ENCODE data around the gene APLF. TPM values are rescaled to one million over a fixed set of nuclear protein-coding genes. Genes with fewer than 3 reads are reported as not detected.

Gene APLF
- total and polyA plus RNA-seq, 9 donors = 1.1 to 5.5 (median 1.4) TPM

GRCh38 chr2:68500649-68501048, 33.3 kb downstream of the APLF start:
- Histone ChIP-seq H3K9me3 (replicated peaks; ENCODE audit: control insufficient read depth, low read depth, low read length) (peaks cover 5% of the 10 kb centered on the region), H3K27me3 (ENCODE audit: control insufficient read depth, insufficient read depth, low read length) (no peaks in the 10 kb centered on the region), H3K4me3 (ENCODE audit: low read length) (no peak overlapping the region), H3K27ac (ENCODE audit: low read length) (no peak overlapping the region), H3K36me3 (ENCODE audit: control insufficient read depth, insufficient read depth, low read length) (no peaks in the 10 kb centered on the region), H3K4me1 (ENCODE audit: control insufficient read depth, insufficient read depth, low read length) (no peaks in the 10 kb centered on the region)
- 73% methylated on average over 4 of the region's 4 CpGs for WGBS (ENCODE audit: insufficient coverage)
- DNase-seq = no peak

- H3K4me1 ChIP-seq (ENCODE audit: control insufficient read depth, insufficient read depth, low read length) = no peaks in the 10 kb centered on the region
- H3K27me3 ChIP-seq (ENCODE audit: control insufficient read depth, insufficient read depth, low read length) = no peaks in the 10 kb centered on the region
- no CpG with 5 or more reads among the region's 5 CpGs for WGBS (ENCODE audit: insufficient coverage)
- DNase-seq = no peak
- no peak overlapping the region for H3K4me3 ChIP-seq (ENCODE audit: low read length)
- H3K36me3 ChIP-seq (ENCODE audit: control insufficient read depth, insufficient read depth, low read length) = no peaks in the 10 kb centered on the region
- H3K27ac ChIP-seq (ENCODE audit: low read length) = no peak overlapping the region
- H3K9me3 ChIP-seq (replicated peaks; ENCODE audit: control insufficient read depth, low read depth, low read length) = no peaks in the 10 kb centered on the region
These were observed 34.4 kb downstream of the APLF start for GRCh38 chr2:68501768-68502167.

- H3K27ac ChIP-seq (ENCODE audit: low read length) = no peak overlapping the region
- no peaks in the 10 kb centered on the region for H3K9me3 ChIP-seq (replicated peaks; ENCODE audit: control insufficient read depth, low read depth, low read length)
- H3K4me3 ChIP-seq (ENCODE audit: low read length) = no peak overlapping the region
- WGBS (ENCODE audit: insufficient coverage) = no CpG with 5 or more reads among the region's 2 CpGs
- no peaks in the 10 kb centered on the region for H3K4me1 ChIP-seq (ENCODE audit: control insufficient read depth, insufficient read depth, low read length)
- no peaks in the 10 kb centered on the region for H3K27me3 ChIP-seq (ENCODE audit: control insufficient read depth, insufficient read depth, low read length)
- no peaks in the 10 kb centered on the region for H3K36me3 ChIP-seq (ENCODE audit: control insufficient read depth, insufficient read depth, low read length)
- no peak for DNase-seq
These were observed 38.3 kb downstream of the APLF start for GRCh38 chr2:68505603-68506159.

GRCh38 chr2:68506170-68506569, 38.8 kb downstream of the APLF start:
- DNase-seq = no peak
- no peaks in the 10 kb centered on the region for H3K4me1 ChIP-seq (ENCODE audit: control insufficient read depth, insufficient read depth, low read length)
- WGBS (ENCODE audit: insufficient coverage) = 80% methylated on average over 1 of the region's 3 CpGs
- no peak overlapping the region for H3K4me3 ChIP-seq (ENCODE audit: low read length)
- no peaks in the 10 kb centered on the region for H3K36me3 ChIP-seq (ENCODE audit: control insufficient read depth, insufficient read depth, low read length)
- H3K9me3 ChIP-seq (replicated peaks; ENCODE audit: control insufficient read depth, low read depth, low read length) = no peaks in the 10 kb centered on the region
- H3K27ac ChIP-seq (ENCODE audit: low read length) = no peak overlapping the region
- no peaks in the 10 kb centered on the region for H3K27me3 ChIP-seq (ENCODE audit: control insufficient read depth, insufficient read depth, low read length)

- no peaks in the 10 kb centered on the region for H3K4me1 ChIP-seq (ENCODE audit: control insufficient read depth, insufficient read depth, low read length)
- no peak overlapping the region for H3K27ac ChIP-seq (ENCODE audit: low read length)
- peak; percentile 64 for DNase-seq
- WGBS (ENCODE audit: insufficient coverage) = no CpG with 5 or more reads among the region's 3 CpGs
- no peaks in the 10 kb centered on the region for H3K36me3 ChIP-seq (ENCODE audit: control insufficient read depth, insufficient read depth, low read length)
- H3K27me3 ChIP-seq (ENCODE audit: control insufficient read depth, insufficient read depth, low read length) = no peaks in the 10 kb centered on the region
- H3K4me3 ChIP-seq (ENCODE audit: low read length) = no peak overlapping the region
- H3K9me3 ChIP-seq (replicated peaks; ENCODE audit: control insufficient read depth, low read depth, low read length) = no peaks in the 10 kb centered on the region
These were observed 44.9 kb downstream of the APLF start for GRCh38 chr2:68512326-68512725.

GRCh38 chr2:68512966-68513365, 45.6 kb downstream of the APLF start:
- H3K36me3 ChIP-seq (ENCODE audit: control insufficient read depth, insufficient read depth, low read length) = no peaks in the 10 kb centered on the region
- no peaks in the 10 kb centered on the region for H3K27me3 ChIP-seq (ENCODE audit: control insufficient read depth, insufficient read depth, low read length)
- H3K4me3 ChIP-seq (ENCODE audit: low read length) = no peak overlapping the region
- no peak for DNase-seq
- no peaks in the 10 kb centered on the region for H3K4me1 ChIP-seq (ENCODE audit: control insufficient read depth, insufficient read depth, low read length)
- no peaks in the 10 kb centered on the region for H3K9me3 ChIP-seq (replicated peaks; ENCODE audit: control insufficient read depth, low read depth, low read length)
- H3K27ac ChIP-seq (ENCODE audit: low read length) = no peak overlapping the region
- no CpG with 5 or more reads among the region's 1 CpG for WGBS (ENCODE audit: insufficient coverage)

GRCh38 chr2:68514316-68514929, 47.0 kb downstream of the APLF start:
- no peaks in the 10 kb centered on the region for H3K9me3 ChIP-seq (replicated peaks; ENCODE audit: control insufficient read depth, low read depth, low read length)
- H3K27ac ChIP-seq (ENCODE audit: low read length) = no peak overlapping the region
- no peaks in the 10 kb centered on the region for H3K36me3 ChIP-seq (ENCODE audit: control insufficient read depth, insufficient read depth, low read length)
- no peaks in the 10 kb centered on the region for H3K27me3 ChIP-seq (ENCODE audit: control insufficient read depth, insufficient read depth, low read length)
- H3K4me1 ChIP-seq (ENCODE audit: control insufficient read depth, insufficient read depth, low read length) = no peaks in the 10 kb centered on the region
- WGBS (ENCODE audit: insufficient coverage) = 67% methylated on average over 1 of the region's 2 CpGs
- no peak overlapping the region for H3K4me3 ChIP-seq (ENCODE audit: low read length)
- no peak for DNase-seq

GRCh38 chr2:68516051-68516955, 48.9 kb downstream of the APLF start:
- Histone ChIP-seq H3K4me1 (ENCODE audit: control insufficient read depth, insufficient read depth, low read length) (no peaks in the 10 kb centered on the region), H3K4me3 (ENCODE audit: low read length) (no peak overlapping the region), H3K9me3 (replicated peaks; ENCODE audit: control insufficient read depth, low read depth, low read length) (no peaks in the 10 kb centered on the region), H3K27ac (ENCODE audit: low read length) (no peak overlapping the region), H3K36me3 (ENCODE audit: control insufficient read depth, insufficient read depth, low read length) (no peaks in the 10 kb centered on the region), H3K27me3 (ENCODE audit: control insufficient read depth, insufficient read depth, low read length) (no peaks in the 10 kb centered on the region)
- no CpG with 5 or more reads among the region's 5 CpGs for WGBS (ENCODE audit: insufficient coverage)
- no peak for DNase-seq

- WGBS (ENCODE audit: insufficient coverage) = no CpG with 5 or more reads among the region's 1 CpG
- no peak overlapping the region for H3K27ac ChIP-seq (ENCODE audit: low read length)
- H3K4me3 ChIP-seq (ENCODE audit: low read length) = no peak overlapping the region
- H3K9me3 ChIP-seq (replicated peaks; ENCODE audit: control insufficient read depth, low read depth, low read length) = no peaks in the 10 kb centered on the region
- no peak for DNase-seq
- no peaks in the 10 kb centered on the region for H3K36me3 ChIP-seq (ENCODE audit: control insufficient read depth, insufficient read depth, low read length)
- H3K27me3 ChIP-seq (ENCODE audit: control insufficient read depth, insufficient read depth, low read length) = no peaks in the 10 kb centered on the region
- H3K4me1 ChIP-seq (ENCODE audit: control insufficient read depth, insufficient read depth, low read length) = no peaks in the 10 kb centered on the region
These were observed 51.9 kb downstream of the APLF start for GRCh38 chr2:68519236-68519635.

- DNase-seq = no peak
- H3K9me3 ChIP-seq (replicated peaks; ENCODE audit: control insufficient read depth, low read depth, low read length) = no peaks in the 10 kb centered on the region
- H3K4me1 ChIP-seq (ENCODE audit: control insufficient read depth, insufficient read depth, low read length) = no peaks in the 10 kb centered on the region
- no CpG with 5 or more reads among the region's 1 CpG for WGBS (ENCODE audit: insufficient coverage)
- no peak overlapping the region for H3K4me3 ChIP-seq (ENCODE audit: low read length)
- no peaks in the 10 kb centered on the region for H3K36me3 ChIP-seq (ENCODE audit: control insufficient read depth, insufficient read depth, low read length)
- no peak overlapping the region for H3K27ac ChIP-seq (ENCODE audit: low read length)
- H3K27me3 ChIP-seq (ENCODE audit: control insufficient read depth, insufficient read depth, low read length) = no peaks in the 10 kb centered on the region
These were observed 53.7 kb downstream of the APLF start for GRCh38 chr2:68521037-68521436.

Measured in muscle of leg (tissue), 11 donors.